HCT116 (cell line): ENCODE measurements around the gene SLC25A21. TPM values are rescaled to one million over a fixed set of nuclear protein-coding genes. Genes with fewer than 3 reads are reported as not detected.

Experiments used
- ATAC-seq: fragments of 200-7000 bp; cut with Tn5 transposase; 2 replicates; pipeline ENCODE4 v1.9.1; 2020; ENCODE audit warnings: mild to moderate bottlenecking, moderate library complexity
- BruUV-seq: library from RNA; stranded (reverse); fragments of 400-500 nt; replicated peaks from 2 replicates; lab custom pipeline; 2021; lab: Mats Ljungman, UMichigan
- CTCF ChIA-PET: fragments of 300-600 bp; sonication (Branson Sonifier 250); formaldehyde crosslinking; loops from one replicate; lab custom pipeline; 2021; ENCODE audit warnings: antibody characterized with exemption; lab: Charles Lee
- POLR2A ChIA-PET: fragments of 300-600, 350-600 bp; sonication (Branson Sonifier 250); formaldehyde crosslinking; loops from one replicate; lab custom pipeline; 2021; ENCODE audit warnings: antibody characterized with exemption; lab: Charles Lee
- RAD21 ChIA-PET, 2 experiments: fragments of 300-600 bp; sonication (Branson Sonifier 250); formaldehyde crosslinking; loops; one replicate each; lab custom pipeline; 2023; ENCODE audit warnings: low total read pairs in 2 of 2; ENCODE audit not compliant: uncharacterized antibody in 2 of 2, unreplicated experiment in 2 of 2, low non-redundant PET in 1 of 2; lab: Charles Lee
- DNase-seq: peaks from one replicate; pipeline ENCODE4 v3.0.0-alpha.2; 2010; ENCODE audit warnings: low read depth, low spot score
- H2AFZ ChIP-seq: fragments of 200-600 bp; shearing (Covaris generic), sonication (generic); 2 replicates; pipeline ENCODE4 v1.6.1; 2017; ENCODE audit warnings: low read depth, mixed run types, mixed read lengths, antibody characterized with exemption, low read length; ENCODE audit not compliant: poor library complexity, severe bottlenecking
- H3K27ac ChIP-seq: 2 replicates; pipeline ENCODE4 v1.5.1; 2012; ENCODE audit warnings: low read depth, low read length
- H3K27me3 ChIP-seq: fragments of 200-600 bp; sonication (generic); 2 replicates; pipeline ENCODE4 v1.6.1; 2016; ENCODE audit warnings: mixed run types, low read length, mixed read lengths; ENCODE audit not compliant: insufficient read depth
- H3K36me3 ChIP-seq, 2 experiments: fragments of 200-500 bp in 1 of 2; fragments of 200-600 bp in 1 of 2; sonication (Bioruptor generic) in 1 of 2; sonication (generic) in 1 of 2; 2 replicates each; pipeline versions ENCODE4 v1.5.1 to v1.6.1; 2014 to 2016; ENCODE audit warnings: low read length in 2 of 2, inconsistent platforms in 1 of 2, mixed read lengths in 1 of 2, mixed run types in 1 of 2; ENCODE audit not compliant: insufficient read depth in 2 of 2, control insufficient read depth in 1 of 2
- H3K4me1 ChIP-seq, 2 experiments: fragments of 200-600 bp in 1 of 2; sonication (generic) in 1 of 2; 2 replicates each; pipeline versions ENCODE4 v1.5.1 to v1.6.1; 2012 to 2017; ENCODE audit warnings: low read length in 2 of 2, inconsistent platforms in 1 of 2, mild to moderate bottlenecking in 1 of 2, mixed read lengths in 1 of 2, mixed run types in 1 of 2, moderate library complexity in 1 of 2; ENCODE audit not compliant: insufficient read depth in 2 of 2, control insufficient read depth in 1 of 2
- H3K4me2 ChIP-seq: fragments of 200-600 bp; sonication (generic); 2 replicates; pipeline ENCODE4 v1.6.1; 2017; ENCODE audit warnings: mixed run types, low read length, mixed read lengths
- H3K4me3 ChIP-seq, 2 experiments: fragments of 200-600 bp in 1 of 2; sonication (generic) in 1 of 2; replicated peaks in 1 of 2; 2 replicates each; pipeline ENCODE4 v1.5.1; 2011 to 2016; ENCODE audit warnings: low read length in 2 of 2, control low read depth in 1 of 2, low read depth in 1 of 2, mild to moderate bottlenecking in 1 of 2, mixed read lengths in 1 of 2, mixed run types in 1 of 2
- H3K79me2 ChIP-seq: fragments of 200-600 bp; sonication (generic); 2 replicates; pipeline ENCODE4 v1.6.1; 2017; ENCODE audit warnings: mild to moderate bottlenecking, mixed run types, low read length, moderate library complexity, mixed read lengths; ENCODE audit not compliant: insufficient read depth
- H3K9ac ChIP-seq: fragments of 200-600 bp; sonication (generic); 2 replicates; pipeline ENCODE4 v1.6.1; 2016; ENCODE audit warnings: low read length, mixed read lengths
- H3K9me2 ChIP-seq: fragments of 200-600 bp; sonication (generic), shearing (Covaris generic); 2 replicates; pipeline ENCODE4 v1.6.1; 2017; ENCODE audit warnings: mixed run types, mild to moderate bottlenecking, moderate library complexity; ENCODE audit not compliant: insufficient read depth
- H3K9me3 ChIP-seq, 2 experiments: fragments of 200-500 bp in 1 of 2; fragments of 200-600 bp in 1 of 2; sonication (Bioruptor generic) in 1 of 2; sonication (generic) in 1 of 2; 2 replicates each; pipeline ENCODE4 v1.6.1; 2014 to 2017; ENCODE audit warnings: low read length in 2 of 2, mixed read lengths in 2 of 2, inconsistent platforms in 1 of 2, low read depth in 1 of 2, mild to moderate bottlenecking in 1 of 2, mixed run types in 1 of 2, moderate library complexity in 1 of 2; ENCODE audit not compliant: control insufficient read depth in 1 of 2, insufficient read depth in 1 of 2
- H4K20me1 ChIP-seq: fragments of 200-600 bp; sonication (generic), shearing (Covaris generic); 2 replicates; pipeline ENCODE4 v1.6.1; 2017; ENCODE audit warnings: mixed run types, mild to moderate bottlenecking, moderate library complexity; ENCODE audit not compliant: insufficient read depth
- CEBPB ChIP-seq: IDR thresholded peaks from 2 replicates; pipeline ENCODE4 v1.6.1; 2012; ENCODE audit warnings: low read depth
- EGR1 ChIP-seq: IDR thresholded peaks from 2 replicates; pipeline ENCODE4 v1.6.1; 2012; ENCODE audit warnings: low read depth
- ELF1 ChIP-seq: IDR thresholded peaks from 2 replicates; pipeline ENCODE4 v1.6.1; 2012; ENCODE audit warnings: low read depth, borderline replicate concordance
- EZH2 ChIP-seq: fragments of 200-600 bp; sonication (generic); IDR thresholded peaks from 2 replicates; pipeline ENCODE4 v1.6.1; 2017; ENCODE audit warnings: antibody characterized with exemption, mixed run types
- EZH2phosphoT487 ChIP-seq: fragments of 200-600 bp; IDR thresholded peaks from 2 replicates; pipeline ENCODE4 v1.6.1; 2018; ENCODE audit warnings: antibody characterized with exemption, borderline replicate concordance
- JUND ChIP-seq: IDR thresholded peaks from 2 replicates; pipeline ENCODE4 v1.6.1; 2012
- POLR2AphosphoS5 ChIP-seq: IDR thresholded peaks from 2 replicates; pipeline ENCODE4 v1.6.1; 2011; ENCODE audit warnings: mild to moderate bottlenecking, low read depth, low read length, moderate library complexity
- RAD21 ChIP-seq: IDR thresholded peaks from 2 replicates; pipeline ENCODE4 v1.6.1; 2012; ENCODE audit warnings: low read depth, mild to moderate bottlenecking
- SIN3A ChIP-seq: IDR thresholded peaks from 2 replicates; pipeline ENCODE4 v1.6.1; 2012; ENCODE audit warnings: low read depth
- SRF ChIP-seq: IDR thresholded peaks from 2 replicates; pipeline ENCODE4 v1.6.1; 2012; ENCODE audit warnings: low read depth
- TCF7L2 ChIP-seq: IDR thresholded peaks from 2 replicates; pipeline ENCODE4 v1.7.0; 2011; ENCODE audit warnings: borderline replicate concordance, inconsistent platforms; ENCODE audit not compliant: insufficient read depth, insufficient read length; ENCODE audit errors: extremely low read depth
- YY1 ChIP-seq: IDR thresholded peaks from 2 replicates; pipeline ENCODE4 v1.6.1; 2011; ENCODE audit warnings: low read length, low read depth, moderate library complexity, mild to moderate bottlenecking; ENCODE audit not compliant: insufficient replicate concordance; ENCODE audit errors: extremely low read depth
- ZNF274 ChIP-seq: fragments of 200-500 bp; sonication (Bioruptor generic); IDR thresholded peaks from 2 replicates; pipeline ENCODE4 v1.6.1; 2014; ENCODE audit warnings: mild to moderate bottlenecking, low read depth, low read length, inconsistent platforms
- intact Hi-C: fragments of 100-400 bp; cut with micrococcal nuclease; formaldehyde crosslinking; loops from 2 replicates; pipeline ENCODE4 v1.10.0; 2022
- total RNA-seq: library from RNA; stranded (reverse); gene quantifications from one replicate; pipeline ENCODE4 v1.2.1, GENCODE V29; 2021; ENCODE audit not compliant: unreplicated experiment
- TF ChIP-seq, protein P1 (sequence below), 3 experiments: fragments of 200-600 bp in 1 of 3; sonication (generic) in 1 of 3; IDR thresholded peaks in 2 of 3; conservative IDR thresholded peaks in 1 of 3; 2 replicates each; pipeline ENCODE4 v1.5.1; 2012 to 2017; ENCODE audit warnings: low read depth in 2 of 3, low read length in 2 of 3, antibody characterized with exemption in 1 of 3, borderline replicate concordance in 1 of 3, control low read depth in 1 of 3, mild to moderate bottlenecking in 1 of 3, mixed read lengths in 1 of 3, mixed run types in 1 of 3, moderate library complexity in 1 of 3; ENCODE audit not compliant: insufficient read depth in 1 of 3
- TF ChIP-seq, protein P2 (sequence below): IDR thresholded peaks from 2 replicates; pipeline ENCODE4 v1.6.1; 2011; ENCODE audit warnings: mild to moderate bottlenecking, low read length, moderate library complexity; ENCODE audit not compliant: insufficient replicate concordance; ENCODE audit errors: extremely low read depth
- TF ChIP-seq, protein P3 (sequence below): IDR thresholded peaks from 2 replicates; pipeline ENCODE4 v1.6.1; 2012
- TF ChIP-seq, protein P4 (sequence below): IDR thresholded peaks from 2 replicates; pipeline ENCODE4 v1.6.1; 2012; ENCODE audit warnings: low read depth
- TF ChIP-seq, protein P5 (sequence below): IDR thresholded peaks from 2 replicates; pipeline ENCODE4 v1.6.1; 2012

SLC25A21 gene
- total RNA-seq, 1 experiment from 2014 or later, result 3.5 TPM

DNA sequence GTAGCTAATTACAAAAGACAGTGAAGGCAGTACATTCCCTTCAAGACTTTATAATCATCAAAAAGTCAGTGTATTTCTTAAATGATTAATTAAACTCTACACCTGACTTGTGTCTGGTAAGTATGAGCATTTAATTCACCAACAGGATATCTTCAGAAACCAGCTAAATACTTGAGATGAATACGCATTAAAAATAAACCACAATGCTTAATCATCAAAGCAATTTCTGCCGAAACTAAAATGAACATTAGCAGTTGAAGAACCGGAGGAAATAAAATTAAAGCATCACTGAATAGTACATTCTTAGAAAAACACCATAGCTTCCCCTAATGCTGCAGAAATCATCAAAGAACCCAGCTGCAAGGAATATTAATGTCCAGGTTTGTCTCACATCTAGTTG, 32.7 kb downstream of the SLC25A21 start (continued):
- TF ChIP-seq YY1 (no peak), JUND (no peak), RAD21 (no peak), SIN3A (no peak), EZH2 (no peak)

DNA sequence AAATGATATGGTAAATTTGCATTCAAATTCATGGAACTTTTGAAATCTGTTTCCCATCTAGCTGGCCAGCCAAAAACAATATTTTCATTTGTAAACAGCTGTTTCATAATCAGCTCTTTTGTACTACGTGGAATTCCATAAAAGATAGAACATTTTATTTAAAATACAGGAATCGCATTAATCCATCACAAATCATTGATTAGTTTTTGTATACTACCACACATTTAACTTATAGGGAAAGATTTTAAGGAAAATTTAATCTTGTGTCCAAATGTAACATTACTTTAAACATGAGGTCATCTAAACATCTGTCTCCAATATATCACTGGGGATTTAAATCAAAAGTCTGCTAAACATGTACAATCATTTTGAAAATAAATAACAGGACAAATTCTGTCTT, 33.5 kb downstream of the SLC25A21 start:
- Histone ChIP-seq H3K4me2 (no peak overlapping the region), H4K20me1 (no peaks in the 10 kb centered on the region), H3K9me2 (no peaks in the 10 kb centered on the region), H2AFZ (no peak overlapping the region), H3K79me2 (no peaks in the 10 kb centered on the region), H3K9ac (no peak overlapping the region), H3K4me3 (no peak overlapping the region), H3K4me1 (no peaks in the 10 kb centered on the region), H3K9me3 (no peaks in the 10 kb centered on the region), H3K27ac (no peak overlapping the region), H3K36me3 (no peaks in the 10 kb centered on the region), H3K27me3 (no peaks in the 10 kb centered on the region)
- ATAC-seq, result no peak
- ChIA-PET CTCF (interaction anchor here (1.1 to 2.5 kb wide), 2 partner anchors 11 to 21 kb away, joined by 3 to 19 read pairs; no protein-coding TSS in a partner anchor), POLR2A (no interaction called here), RAD21 (no interaction called here)
- BruUV-seq, result no TSS peak
- intact Hi-C loops, result no loop called here
- DNase-seq, result no peak
- TF ChIP-seq ELF1 (no peak), RAD21 (no peak), ZNF274 (no peak), POLR2AphosphoS5 (no peak), SRF (no peak), EGR1 (no peak), YY1 (no peak), EZH2phosphoT487 (no peak), JUND (no peak), SIN3A (no peak), CEBPB (no peak), TCF7L2 (no peak)
- TF ChIP-seq, protein P1, sequence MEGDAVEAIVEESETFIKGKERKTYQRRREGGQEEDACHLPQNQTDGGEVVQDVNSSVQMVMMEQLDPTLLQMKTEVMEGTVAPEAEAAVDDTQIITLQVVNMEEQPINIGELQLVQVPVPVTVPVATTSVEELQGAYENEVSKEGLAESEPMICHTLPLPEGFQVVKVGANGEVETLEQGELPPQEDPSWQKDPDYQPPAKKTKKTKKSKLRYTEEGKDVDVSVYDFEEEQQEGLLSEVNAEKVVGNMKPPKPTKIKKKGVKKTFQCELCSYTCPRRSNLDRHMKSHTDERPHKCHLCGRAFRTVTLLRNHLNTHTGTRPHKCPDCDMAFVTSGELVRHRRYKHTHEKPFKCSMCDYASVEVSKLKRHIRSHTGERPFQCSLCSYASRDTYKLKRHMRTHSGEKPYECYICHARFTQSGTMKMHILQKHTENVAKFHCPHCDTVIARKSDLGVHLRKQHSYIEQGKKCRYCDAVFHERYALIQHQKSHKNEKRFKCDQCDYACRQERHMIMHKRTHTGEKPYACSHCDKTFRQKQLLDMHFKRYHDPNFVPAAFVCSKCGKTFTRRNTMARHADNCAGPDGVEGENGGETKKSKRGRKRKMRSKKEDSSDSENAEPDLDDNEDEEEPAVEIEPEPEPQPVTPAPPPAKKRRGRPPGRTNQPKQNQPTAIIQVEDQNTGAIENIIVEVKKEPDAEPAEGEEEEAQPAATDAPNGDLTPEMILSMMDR (IDR thresholded peaks at IDR 0.05 in 2 of 3, conservative IDR thresholded peaks at IDR 0.05 in 1 of 3; ENCODE audit: borderline replicate concordance in 1 of 3, insufficient read depth in 1 of 3, low read depth in 2 of 3, low read length in 2 of 3), result no peak
- TF ChIP-seq, protein P2, sequence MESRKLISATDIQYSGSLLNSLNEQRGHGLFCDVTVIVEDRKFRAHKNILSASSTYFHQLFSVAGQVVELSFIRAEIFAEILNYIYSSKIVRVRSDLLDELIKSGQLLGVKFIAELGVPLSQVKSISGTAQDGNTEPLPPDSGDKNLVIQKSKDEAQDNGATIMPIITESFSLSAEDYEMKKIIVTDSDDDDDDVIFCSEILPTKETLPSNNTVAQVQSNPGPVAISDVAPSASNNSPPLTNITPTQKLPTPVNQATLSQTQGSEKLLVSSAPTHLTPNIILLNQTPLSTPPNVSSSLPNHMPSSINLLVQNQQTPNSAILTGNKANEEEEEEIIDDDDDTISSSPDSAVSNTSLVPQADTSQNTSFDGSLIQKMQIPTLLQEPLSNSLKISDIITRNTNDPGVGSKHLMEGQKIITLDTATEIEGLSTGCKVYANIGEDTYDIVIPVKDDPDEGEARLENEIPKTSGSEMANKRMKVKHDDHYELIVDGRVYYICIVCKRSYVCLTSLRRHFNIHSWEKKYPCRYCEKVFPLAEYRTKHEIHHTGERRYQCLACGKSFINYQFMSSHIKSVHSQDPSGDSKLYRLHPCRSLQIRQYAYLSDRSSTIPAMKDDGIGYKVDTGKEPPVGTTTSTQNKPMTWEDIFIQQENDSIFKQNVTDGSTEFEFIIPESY, result no peak
- TF ChIP-seq, protein P3, sequence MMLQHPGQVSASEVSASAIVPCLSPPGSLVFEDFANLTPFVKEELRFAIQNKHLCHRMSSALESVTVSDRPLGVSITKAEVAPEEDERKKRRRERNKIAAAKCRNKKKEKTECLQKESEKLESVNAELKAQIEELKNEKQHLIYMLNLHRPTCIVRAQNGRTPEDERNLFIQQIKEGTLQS, result no peak
- TF ChIP-seq, protein P4, sequence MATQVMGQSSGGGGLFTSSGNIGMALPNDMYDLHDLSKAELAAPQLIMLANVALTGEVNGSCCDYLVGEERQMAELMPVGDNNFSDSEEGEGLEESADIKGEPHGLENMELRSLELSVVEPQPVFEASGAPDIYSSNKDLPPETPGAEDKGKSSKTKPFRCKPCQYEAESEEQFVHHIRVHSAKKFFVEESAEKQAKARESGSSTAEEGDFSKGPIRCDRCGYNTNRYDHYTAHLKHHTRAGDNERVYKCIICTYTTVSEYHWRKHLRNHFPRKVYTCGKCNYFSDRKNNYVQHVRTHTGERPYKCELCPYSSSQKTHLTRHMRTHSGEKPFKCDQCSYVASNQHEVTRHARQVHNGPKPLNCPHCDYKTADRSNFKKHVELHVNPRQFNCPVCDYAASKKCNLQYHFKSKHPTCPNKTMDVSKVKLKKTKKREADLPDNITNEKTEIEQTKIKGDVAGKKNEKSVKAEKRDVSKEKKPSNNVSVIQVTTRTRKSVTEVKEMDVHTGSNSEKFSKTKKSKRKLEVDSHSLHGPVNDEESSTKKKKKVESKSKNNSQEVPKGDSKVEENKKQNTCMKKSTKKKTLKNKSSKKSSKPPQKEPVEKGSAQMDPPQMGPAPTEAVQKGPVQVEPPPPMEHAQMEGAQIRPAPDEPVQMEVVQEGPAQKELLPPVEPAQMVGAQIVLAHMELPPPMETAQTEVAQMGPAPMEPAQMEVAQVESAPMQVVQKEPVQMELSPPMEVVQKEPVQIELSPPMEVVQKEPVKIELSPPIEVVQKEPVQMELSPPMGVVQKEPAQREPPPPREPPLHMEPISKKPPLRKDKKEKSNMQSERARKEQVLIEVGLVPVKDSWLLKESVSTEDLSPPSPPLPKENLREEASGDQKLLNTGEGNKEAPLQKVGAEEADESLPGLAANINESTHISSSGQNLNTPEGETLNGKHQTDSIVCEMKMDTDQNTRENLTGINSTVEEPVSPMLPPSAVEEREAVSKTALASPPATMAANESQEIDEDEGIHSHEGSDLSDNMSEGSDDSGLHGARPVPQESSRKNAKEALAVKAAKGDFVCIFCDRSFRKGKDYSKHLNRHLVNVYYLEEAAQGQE, result no peak
- TF ChIP-seq, protein P5, sequence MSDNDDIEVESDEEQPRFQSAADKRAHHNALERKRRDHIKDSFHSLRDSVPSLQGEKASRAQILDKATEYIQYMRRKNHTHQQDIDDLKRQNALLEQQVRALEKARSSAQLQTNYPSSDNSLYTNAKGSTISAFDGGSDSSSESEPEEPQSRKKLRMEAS, result no peak
